Measurements from ENCODE around the gene ENKUR.
A peak's percentile ranks its signal among the peaks of the same experiment; 100 is the strongest.
"Not testable (repeated sequence)": the region's sequence is repeated elsewhere in the genome, so short reads cannot be mapped to it uniquely, and the experiment has no call there.

ENKUR gene

GRCh38 chr10:25014579-25014978 is 1.4 kb downstream of the ENKUR start:
- ChIA-PET CTCF (no interaction called here), POLR2A (no interaction called here)
- Histone ChIP-seq H3K4me1 (ENCODE audit: control extremely low read depth in 1 of 4, control insufficient read depth in 4 of 4, insufficient read depth in 4 of 4, low read length in 3 of 4) (peaks cover 12 to 23% (median 22%) of the 10 kb centered on the region in 4 experiments), H3K4me3 (ENCODE audit: control insufficient read depth in 1 of 7, extremely low read depth in 1 of 7, insufficient read depth in 4 of 7, low read depth in 2 of 7, low read length in 6 of 7) (no peak overlapping the region), H3K27me3 (replicated peaks in 2 of 5; ENCODE audit: control insufficient read depth in 4 of 5, insufficient read depth in 5 of 5, low read length in 4 of 5) (no peaks in the 10 kb centered on the region), H3K27ac (ENCODE audit: insufficient read depth in 1 of 2, low read depth in 1 of 2, low read length in 2 of 2, poor library complexity in 1 of 2, severe bottlenecking in 2 of 2) (no peak overlapping the region), H3K36me3 (ENCODE audit: control insufficient read depth in 4 of 4, insufficient read depth in 4 of 4, low read length in 3 of 4) (no peaks in the 10 kb centered on the region), H3K9me3 (ENCODE audit: control extremely low read depth in 1 of 5, control insufficient read depth in 4 of 5, insufficient read depth in 2 of 5, low read depth in 1 of 5, low read length in 4 of 5) (no peaks in the 10 kb centered on the region)
- DNase-seq: no peak

DNA sequence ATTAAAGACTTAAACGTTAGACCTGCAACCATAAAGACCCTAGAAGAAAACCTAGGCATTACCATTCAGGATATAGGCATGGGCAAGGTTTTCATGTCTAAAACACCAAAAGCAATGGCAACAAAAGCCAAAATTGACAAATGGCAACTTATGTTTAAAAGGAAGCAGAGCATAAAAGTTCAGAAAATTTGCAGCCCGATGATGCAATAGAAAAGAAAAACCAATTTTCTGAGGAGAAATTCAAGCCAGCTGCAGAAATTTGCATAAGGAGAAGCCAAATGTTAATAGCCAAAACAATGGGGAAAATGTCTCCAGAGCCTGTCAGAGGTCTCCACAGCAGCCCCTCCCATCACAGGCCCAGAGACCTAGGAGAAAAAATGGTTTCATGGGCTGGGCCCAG is 4.4 kb downstream of the ENKUR start:
- POLR2A ChIA-PET; H3K4me3 ChIP-seq (ENCODE audit: control insufficient read depth in 1 of 7, extremely low read depth in 1 of 7, insufficient read depth in 4 of 7, low read depth in 2 of 7, low read length in 6 of 7); H3K27ac ChIP-seq (ENCODE audit: insufficient read depth in 1 of 2, low read depth in 1 of 2, low read length in 2 of 2, poor library complexity in 1 of 2, severe bottlenecking in 2 of 2); H3K36me3 ChIP-seq (ENCODE audit: control insufficient read depth in 4 of 4, insufficient read depth in 4 of 4, low read length in 3 of 4); H3K9me3 ChIP-seq (ENCODE audit: control extremely low read depth in 1 of 5, control insufficient read depth in 4 of 5, insufficient read depth in 2 of 5, low read depth in 1 of 5, low read length in 4 of 5); CTCF ChIA-PET; H3K4me1 ChIP-seq (ENCODE audit: control extremely low read depth in 1 of 4, control insufficient read depth in 4 of 4, insufficient read depth in 4 of 4, low read length in 3 of 4); H3K27me3 ChIP-seq (replicated peaks in 2 of 5; ENCODE audit: control insufficient read depth in 4 of 5, insufficient read depth in 5 of 5, low read length in 4 of 5); DNase-seq: not testable (repeated sequence)
- 100% methylated on average over 1 of the region's 2 CpGs for WGBS (ENCODE audit: insufficient coverage)

- CTCF ChIA-PET: interaction anchor here (1.3 kb wide), 1 partner anchor 8 kb away, joined by 4 read pairs; no protein-coding TSS in a partner anchor
- Histone ChIP-seq H3K36me3 (ENCODE audit: control insufficient read depth in 4 of 4, insufficient read depth in 4 of 4, low read length in 3 of 4) (no peaks in the 10 kb centered on the region), H3K9me3 (ENCODE audit: control extremely low read depth in 1 of 5, control insufficient read depth in 4 of 5, insufficient read depth in 2 of 5, low read depth in 1 of 5, low read length in 4 of 5) (peaks cover 0 to 3% (median 0%) of the 10 kb centered on the region in 5 experiments), H3K27ac (ENCODE audit: insufficient read depth in 1 of 2, low read depth in 1 of 2, low read length in 2 of 2, poor library complexity in 1 of 2, severe bottlenecking in 2 of 2) (no peak overlapping the region), H3K4me1 (ENCODE audit: control extremely low read depth in 1 of 4, control insufficient read depth in 4 of 4, insufficient read depth in 4 of 4, low read length in 3 of 4) (no peaks in the 10 kb centered on the region), H3K27me3 (replicated peaks in 2 of 5; ENCODE audit: control insufficient read depth in 4 of 5, insufficient read depth in 5 of 5, low read length in 4 of 5) (no peaks in the 10 kb centered on the region), H3K4me3 (ENCODE audit: control insufficient read depth in 1 of 7, extremely low read depth in 1 of 7, insufficient read depth in 4 of 7, low read depth in 2 of 7, low read length in 6 of 7) (no peak overlapping the region)
- POLR2A ChIA-PET: no interaction called here
- DNase-seq: no peak
- 79% methylated on average over 2 of the region's 3 CpGs for WGBS (ENCODE audit: insufficient coverage)
These were observed 17.9 kb downstream of the ENKUR start for GRCh38 chr10:24998044-24998443.

DNA sequence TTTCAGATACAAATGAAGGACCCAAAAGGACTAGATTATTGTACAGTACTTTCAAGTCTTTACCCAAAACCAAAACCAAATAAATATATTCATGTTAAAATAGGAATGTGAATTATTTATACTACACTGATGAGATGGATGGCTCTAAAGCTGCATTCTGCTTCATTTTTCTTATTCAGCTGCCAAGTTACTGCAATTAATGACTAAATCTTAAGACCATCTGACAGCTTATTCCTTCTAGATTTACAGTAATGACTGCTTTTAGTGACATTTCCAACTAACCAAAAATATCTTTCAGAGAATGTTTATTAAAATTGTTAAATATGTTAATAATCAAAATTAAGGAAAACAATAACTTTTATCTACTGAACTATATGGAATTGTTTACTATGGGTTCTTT is 20.9 kb downstream of the ENKUR start:
- Histone ChIP-seq H3K4me3 (ENCODE audit: control insufficient read depth in 1 of 7, extremely low read depth in 1 of 7, insufficient read depth in 4 of 7, low read depth in 2 of 7, low read length in 6 of 7) (no peak overlapping the region), H3K9me3 (ENCODE audit: control extremely low read depth in 1 of 5, control insufficient read depth in 4 of 5, insufficient read depth in 2 of 5, low read depth in 1 of 5, low read length in 4 of 5) (peaks cover 0 to under 1% (median 0%) of the 10 kb centered on the region in 5 experiments), H3K4me1 (ENCODE audit: control extremely low read depth in 1 of 4, control insufficient read depth in 4 of 4, insufficient read depth in 4 of 4, low read length in 3 of 4) (no peaks in the 10 kb centered on the region), H3K36me3 (ENCODE audit: control insufficient read depth in 4 of 4, insufficient read depth in 4 of 4, low read length in 3 of 4) (no peaks in the 10 kb centered on the region), H3K27me3 (replicated peaks in 2 of 5; ENCODE audit: control insufficient read depth in 4 of 5, insufficient read depth in 5 of 5, low read length in 4 of 5) (no peaks in the 10 kb centered on the region), H3K27ac (ENCODE audit: insufficient read depth in 1 of 2, low read depth in 1 of 2, low read length in 2 of 2, poor library complexity in 1 of 2, severe bottlenecking in 2 of 2) (no peak overlapping the region)
- no peak for DNase-seq
- ChIA-PET POLR2A (no interaction called here), CTCF (no interaction called here)

DNA sequence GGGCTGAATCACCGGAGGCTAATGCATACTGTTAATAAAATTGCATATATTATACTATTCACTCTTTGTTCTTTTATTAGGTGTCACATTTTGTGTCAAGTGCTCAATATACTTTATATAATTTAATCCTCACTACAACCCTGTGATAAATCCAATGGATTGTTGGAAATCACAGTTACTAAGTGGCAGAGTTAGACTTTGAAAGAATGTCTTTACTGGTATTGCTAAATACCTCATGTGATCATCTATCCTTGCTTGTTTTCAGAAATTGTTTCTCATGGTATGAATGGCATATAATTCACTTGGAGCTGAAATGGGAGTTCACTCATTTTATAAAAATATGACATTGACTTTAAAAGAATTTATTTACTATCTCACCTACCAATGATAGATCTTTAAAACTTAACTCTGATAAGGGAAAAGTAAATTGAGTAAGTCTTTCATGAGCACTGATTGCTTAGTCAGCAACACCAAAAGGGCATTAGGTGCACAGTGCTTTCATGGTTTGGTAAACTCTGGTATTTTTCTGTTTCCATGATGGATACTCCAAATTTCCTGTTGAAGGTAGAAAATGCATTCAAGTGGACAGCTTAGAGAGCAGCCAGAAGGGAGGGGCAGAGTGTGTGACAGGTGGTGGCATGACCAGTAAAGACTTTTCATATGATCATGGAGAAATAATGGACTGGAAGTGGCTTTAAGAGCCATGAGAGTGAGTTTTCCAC is 22.6 kb downstream of the ENKUR start:
- no peaks in the 10 kb centered on the region for H3K9me3 ChIP-seq (ENCODE audit: control extremely low read depth in 1 of 5, control insufficient read depth in 4 of 5, insufficient read depth in 2 of 5, low read depth in 1 of 5, low read length in 4 of 5)
- peaks cover 0 to 8% (median 7%) of the 10 kb centered on the region in 4 experiments for H3K4me1 ChIP-seq (ENCODE audit: control extremely low read depth in 1 of 4, control insufficient read depth in 4 of 4, insufficient read depth in 4 of 4, low read length in 3 of 4)
- H3K27me3 ChIP-seq (replicated peaks in 2 of 5; ENCODE audit: control insufficient read depth in 4 of 5, insufficient read depth in 5 of 5, low read length in 4 of 5): no peaks in the 10 kb centered on the region
- DNase-seq: no peak
- POLR2A ChIA-PET: interaction anchor here (0.6 kb wide), 2 partner anchors 33 to 361 kb away, joined by 3 read pairs; no protein-coding TSS in a partner anchor
- CTCF ChIA-PET: interaction anchor here (1.2 to 1.9 kb wide), 2 partner anchors 351 to 376 kb away, joined by 3 to 4 read pairs; no protein-coding TSS in a partner anchor
- H3K36me3 ChIP-seq (ENCODE audit: control insufficient read depth in 4 of 4, insufficient read depth in 4 of 4, low read length in 3 of 4): no peaks in the 10 kb centered on the region
- WGBS (ENCODE audit: insufficient coverage): no CpG with 5 or more reads among the region's 1 CpG
- H3K4me3 ChIP-seq (ENCODE audit: control insufficient read depth in 1 of 7, extremely low read depth in 1 of 7, insufficient read depth in 4 of 7, low read depth in 2 of 7, low read length in 6 of 7): no peak overlapping the region
- H3K27ac ChIP-seq (ENCODE audit: insufficient read depth in 1 of 2, low read depth in 1 of 2, low read length in 2 of 2, poor library complexity in 1 of 2, severe bottlenecking in 2 of 2): no peak overlapping the region

GRCh38 chr10:24992512-24993133 is 23.3 kb downstream of the ENKUR start:
- Histone ChIP-seq H3K27me3 (replicated peaks in 2 of 5; ENCODE audit: control insufficient read depth in 4 of 5, insufficient read depth in 5 of 5, low read length in 4 of 5) (no peaks in the 10 kb centered on the region), H3K36me3 (ENCODE audit: control insufficient read depth in 4 of 4, insufficient read depth in 4 of 4, low read length in 3 of 4) (no peaks in the 10 kb centered on the region), H3K27ac (ENCODE audit: insufficient read depth in 1 of 2, low read depth in 1 of 2, low read length in 2 of 2, poor library complexity in 1 of 2, severe bottlenecking in 2 of 2) (no peak overlapping the region), H3K4me1 (ENCODE audit: control extremely low read depth in 1 of 4, control insufficient read depth in 4 of 4, insufficient read depth in 4 of 4, low read length in 3 of 4) (peaks cover 0 to 8% (median 7%) of the 10 kb centered on the region in 4 experiments), H3K4me3 (ENCODE audit: control insufficient read depth in 1 of 7, extremely low read depth in 1 of 7, insufficient read depth in 4 of 7, low read depth in 2 of 7, low read length in 6 of 7) (no peak overlapping the region), H3K9me3 (ENCODE audit: control extremely low read depth in 1 of 5, control insufficient read depth in 4 of 5, insufficient read depth in 2 of 5, low read depth in 1 of 5, low read length in 4 of 5) (no peaks in the 10 kb centered on the region)
- WGBS (ENCODE audit: insufficient coverage): 90% methylated on average over 3 of the region's 3 CpGs
- POLR2A ChIA-PET: interaction anchor here (0.6 kb wide), 2 partner anchors 34 to 360 kb away, joined by 3 read pairs; no protein-coding TSS in a partner anchor
- peak in 2 of 3 donors; percentile 22 to 23 for DNase-seq
- CTCF ChIA-PET: interaction anchor here (0.7 to 1.9 kb wide), 2 partner anchors 13 to 375 kb away, joined by 3 to 4 read pairs; no protein-coding TSS in a partner anchor

DNA sequence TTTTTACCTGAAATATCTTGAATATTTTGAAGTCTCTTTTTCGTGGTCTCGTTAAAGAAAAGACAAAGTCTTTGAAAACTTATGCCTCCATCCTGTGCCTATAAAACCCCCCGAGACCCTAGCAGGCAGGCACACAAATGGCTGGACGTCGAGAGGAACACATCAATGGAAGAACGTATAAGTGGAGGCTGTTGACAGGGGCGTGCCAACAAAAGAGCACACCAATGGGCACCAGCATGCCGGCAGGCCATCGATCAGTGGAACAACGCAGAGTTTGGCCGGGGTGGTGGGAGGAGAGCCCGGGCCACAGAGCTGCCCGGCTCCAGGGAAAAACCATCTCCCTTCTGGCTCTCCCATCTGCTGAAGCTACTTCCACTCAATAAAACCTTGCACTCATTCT is 24.7 kb downstream of the ENKUR start:
- no peak overlapping the region for H3K4me3 ChIP-seq (ENCODE audit: control insufficient read depth in 1 of 7, extremely low read depth in 1 of 7, insufficient read depth in 4 of 7, low read depth in 2 of 7, low read length in 6 of 7)
- H3K36me3 ChIP-seq (ENCODE audit: control insufficient read depth in 4 of 4, insufficient read depth in 4 of 4, low read length in 3 of 4): no peaks in the 10 kb centered on the region
- no peaks in the 10 kb centered on the region for H3K9me3 ChIP-seq (ENCODE audit: control extremely low read depth in 1 of 5, control insufficient read depth in 4 of 5, insufficient read depth in 2 of 5, low read depth in 1 of 5, low read length in 4 of 5)
- DNase-seq: no peak
- ChIA-PET CTCF (interaction anchor here (0.8 kb wide), 1 partner anchor 374 kb away, joined by 3 read pairs; no protein-coding TSS in a partner anchor), POLR2A (no interaction called here)
- H3K27me3 ChIP-seq (replicated peaks in 2 of 5; ENCODE audit: control insufficient read depth in 4 of 5, insufficient read depth in 5 of 5, low read length in 4 of 5): no peaks in the 10 kb centered on the region
- peaks cover 0 to 8% (median 7%) of the 10 kb centered on the region in 4 experiments for H3K4me1 ChIP-seq (ENCODE audit: control extremely low read depth in 1 of 4, control insufficient read depth in 4 of 4, insufficient read depth in 4 of 4, low read length in 3 of 4)
- 97% methylated on average over 11 of the region's 13 CpGs for WGBS (ENCODE audit: insufficient coverage)
- H3K27ac ChIP-seq (ENCODE audit: insufficient read depth in 1 of 2, low read depth in 1 of 2, low read length in 2 of 2, poor library complexity in 1 of 2, severe bottlenecking in 2 of 2): no peak overlapping the region

All from common myeloid progenitor, CD34-positive (primary cell).